HG03521 (cell line): Measurements from ENCODE around the gene IGSF23.
"Not testable (repeated sequence)": the region's sequence is repeated elsewhere in the genome, so short reads cannot be mapped to it uniquely, and the experiment has no call there.

Source experiments
- ATAC-seq: cut with Tn5 transposase; IDR thresholded peaks from one replicate; pipeline ENCODE4 v1.9.1; 2021; ENCODE audit warnings: mild to moderate bottlenecking, moderate library complexity; ENCODE audit not compliant: unreplicated experiment

Gene IGSF23

DNA sequence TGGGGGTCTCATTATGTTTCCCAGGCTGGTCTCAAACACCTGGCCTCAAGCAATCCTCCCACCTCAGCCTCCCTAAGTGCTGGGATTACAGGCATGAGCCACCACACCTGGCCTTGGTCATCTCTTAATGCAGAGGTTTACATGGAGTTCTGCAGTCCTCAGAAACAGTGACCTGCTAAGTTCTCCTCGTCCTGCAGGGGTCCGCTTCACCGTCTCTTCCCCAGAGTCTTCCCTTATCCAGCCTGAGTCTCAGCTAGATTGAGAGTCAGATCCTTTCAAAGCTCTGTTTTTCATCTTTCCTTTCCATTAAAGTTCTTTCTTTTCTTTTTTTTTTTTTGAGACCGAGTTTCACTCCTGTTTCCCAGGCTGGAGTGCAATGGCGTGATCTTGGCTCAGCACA is 2.9 kb upstream of the IGSF23 start:
- ATAC-seq, result not testable (repeated sequence)

DNA sequence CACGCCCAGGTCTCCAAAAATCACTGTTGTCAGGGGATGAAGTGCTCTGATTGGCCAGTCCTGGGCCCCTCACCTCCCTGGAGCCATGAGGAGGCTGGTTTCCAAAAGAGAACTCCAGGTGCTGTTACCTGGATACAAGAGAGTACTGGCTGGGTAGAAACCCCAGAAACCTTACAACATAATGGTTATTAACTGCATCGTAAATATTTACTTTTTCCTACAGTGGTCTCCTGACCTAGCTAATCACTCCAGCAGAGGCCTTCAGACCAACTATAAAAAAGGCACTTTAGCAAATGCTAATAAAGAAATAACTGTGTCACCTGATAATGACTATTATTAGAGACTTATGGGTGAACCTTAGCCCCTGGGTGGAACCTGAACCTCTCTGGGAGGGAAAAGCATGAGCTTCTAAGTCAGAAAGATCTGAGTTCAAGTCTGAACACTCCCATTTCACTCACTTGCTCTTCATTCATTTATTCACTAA is 1.5 kb upstream of the IGSF23 start:
- no peak for ATAC-seq

DNA sequence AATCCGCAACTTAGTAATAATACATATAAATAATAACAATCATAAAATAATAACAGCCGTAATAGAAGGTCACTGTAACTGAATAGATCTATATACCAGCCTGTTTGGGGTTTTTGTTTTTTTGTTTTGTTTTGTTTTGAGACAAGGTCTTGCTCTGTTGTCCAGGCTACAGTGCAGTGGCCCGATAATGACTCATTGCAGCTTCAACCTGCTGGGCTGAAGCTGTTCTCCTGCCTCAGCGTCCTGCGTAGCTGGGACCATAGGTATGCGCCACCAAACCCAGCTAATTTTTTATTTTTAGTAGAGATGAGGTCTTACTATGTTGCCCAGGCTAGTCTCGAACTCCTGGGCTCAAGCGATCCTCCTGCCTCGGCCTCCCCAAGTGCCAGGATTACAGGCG is 950 bp downstream of the IGSF23 start:
- ATAC-seq, result no peak

DNA sequence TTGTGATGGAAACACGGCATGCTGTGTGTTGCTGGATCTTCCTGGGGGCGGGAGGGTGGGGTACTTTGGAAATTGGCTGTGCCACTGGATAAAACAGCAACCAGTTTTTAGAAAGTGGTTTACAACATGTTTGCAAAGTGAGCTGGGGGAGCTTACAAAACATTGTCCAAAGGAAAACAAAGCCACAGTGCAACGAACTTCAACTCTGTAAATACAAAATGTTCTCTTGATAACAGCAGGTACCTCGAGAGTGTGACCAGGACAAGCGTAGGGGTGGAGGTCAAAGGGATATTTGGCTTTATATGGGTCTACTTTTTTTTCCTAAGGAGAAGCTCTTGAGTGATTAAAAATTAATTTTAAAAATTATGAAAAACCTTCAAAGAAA is 2.5 kb downstream of the IGSF23 start:
- no peak for ATAC-seq

DNA sequence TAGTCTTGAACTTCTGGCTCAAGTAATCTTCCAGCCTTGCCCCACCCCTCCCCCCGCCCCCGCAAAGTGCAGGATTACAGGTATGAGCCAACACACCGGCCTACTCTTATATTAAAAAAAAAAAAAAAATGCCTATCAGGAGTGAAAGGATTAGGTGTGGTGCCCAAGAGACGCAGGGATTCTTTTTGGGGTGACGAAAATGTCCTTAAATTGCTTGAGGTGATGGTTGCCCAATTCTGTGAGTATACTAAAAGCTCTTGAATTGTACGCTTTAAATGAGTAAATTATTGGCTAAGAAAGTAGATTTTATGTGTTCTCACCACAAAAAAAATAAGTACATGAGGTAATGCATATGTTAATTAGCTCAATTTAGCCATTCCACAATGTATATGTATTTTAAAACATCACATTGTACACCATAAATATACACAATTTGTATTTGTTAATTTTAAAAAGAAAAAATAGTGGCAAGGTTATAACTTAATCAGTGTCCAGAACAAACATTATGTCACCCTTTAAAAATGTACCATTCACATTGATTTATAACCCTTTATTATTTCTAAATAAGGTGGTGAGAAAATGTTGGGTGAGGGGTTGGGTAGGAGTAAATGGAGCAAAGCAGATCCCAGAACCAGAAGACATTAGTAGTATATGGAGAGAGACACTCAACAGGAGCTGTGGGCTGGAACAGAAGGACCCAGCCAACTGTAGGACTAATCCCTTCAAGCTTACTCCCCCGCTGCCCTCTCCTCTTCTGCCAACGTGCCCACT is 3.9 kb downstream of the IGSF23 start:
- ATAC-seq, result no peak

DNA sequence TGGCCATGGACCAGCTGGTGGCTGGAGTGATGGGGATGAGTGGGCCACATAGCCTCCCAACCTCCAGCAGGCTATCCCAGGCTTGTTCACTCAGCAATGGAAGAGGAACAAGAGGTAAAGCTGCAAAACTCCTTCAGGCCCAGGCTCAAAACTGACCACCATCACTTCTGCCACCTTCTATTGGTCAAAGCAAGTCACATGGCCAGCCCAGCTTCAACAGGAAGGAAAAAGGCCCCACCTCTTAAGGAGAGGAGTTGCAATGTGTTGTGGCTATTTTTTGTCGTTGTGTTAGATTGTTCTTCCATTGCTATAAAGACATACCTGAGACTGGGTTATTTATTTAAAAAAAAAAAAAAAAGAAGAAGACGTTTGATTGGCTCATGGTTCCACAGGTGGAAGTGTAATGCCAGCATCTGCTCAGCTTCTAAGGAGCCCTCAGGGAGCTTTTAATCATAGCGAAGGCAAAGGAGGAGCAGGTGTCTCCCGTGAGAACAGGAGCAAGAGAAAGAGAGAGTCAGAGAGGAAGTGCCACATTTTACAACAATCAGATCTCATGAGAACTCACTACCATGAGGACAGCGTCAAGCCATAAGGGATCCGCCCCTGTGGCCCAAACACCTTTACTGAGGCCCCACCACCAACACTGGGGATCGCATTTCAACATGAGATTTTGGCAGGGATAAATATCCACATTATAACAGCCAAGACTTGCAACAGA is 5.4 kb downstream of the IGSF23 start:
- ATAC-seq, result no peak

DNA sequence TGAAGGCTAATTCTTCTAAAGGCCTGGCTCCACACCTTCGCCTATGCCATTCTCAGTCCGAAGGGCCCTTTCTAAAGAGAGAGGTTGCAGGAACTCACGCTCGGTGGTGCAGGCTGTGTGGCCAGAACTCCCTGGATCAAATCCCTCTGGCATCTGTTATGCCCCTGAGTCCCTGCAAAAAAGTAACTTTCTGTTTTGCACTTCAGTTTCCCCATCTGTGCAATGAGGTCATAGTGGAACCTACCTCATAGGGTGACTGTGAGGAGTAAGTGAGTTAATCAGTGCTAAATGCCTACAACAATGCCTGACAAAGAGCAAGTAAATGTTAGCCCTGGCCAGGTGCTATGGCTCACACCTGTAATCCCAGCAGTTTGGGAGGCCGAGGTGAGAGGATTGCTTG is 7.3 kb downstream of the IGSF23 start:
- ATAC-seq, result no peak

DNA sequence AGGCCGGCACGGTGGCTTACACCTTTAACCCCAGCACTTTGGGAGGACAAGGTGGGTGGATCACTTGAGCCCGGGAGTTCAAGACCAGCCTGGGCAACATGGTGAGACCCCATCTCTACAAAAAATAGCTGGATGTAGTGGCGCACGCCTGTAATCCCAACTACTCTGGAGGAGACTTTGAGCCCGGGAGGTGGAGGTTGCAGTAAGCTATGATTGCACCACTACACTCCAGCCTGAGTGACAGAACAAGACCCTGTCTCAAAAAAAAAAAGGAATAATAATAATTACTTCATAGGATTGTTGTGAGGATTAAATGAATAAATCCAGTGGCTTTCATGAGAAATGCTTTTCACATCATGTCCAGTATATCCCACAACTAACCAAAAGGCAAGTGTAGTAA is 8.0 kb downstream of the IGSF23 start:
- no peak for ATAC-seq

DNA sequence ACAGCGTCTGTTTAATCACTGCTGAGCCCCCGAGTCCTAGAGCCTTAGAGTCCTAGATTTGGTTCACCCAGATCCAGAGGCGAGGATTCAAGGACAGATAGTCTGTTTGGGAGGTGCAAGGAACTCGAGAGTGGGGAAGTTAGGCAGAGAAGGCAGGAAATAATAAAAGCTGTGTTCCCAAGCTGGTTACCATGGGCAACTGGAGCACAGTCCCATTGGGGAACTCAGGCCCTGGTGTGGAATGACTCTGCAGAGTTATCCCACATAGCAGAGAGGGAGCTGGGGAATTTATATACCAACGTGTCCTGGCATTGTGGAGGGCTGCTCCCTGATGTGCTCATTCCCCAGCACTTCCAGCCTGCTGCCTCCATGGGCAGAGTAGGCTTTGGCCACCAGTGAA is 9.7 kb downstream of the IGSF23 start:
- no peak for ATAC-seq

DNA sequence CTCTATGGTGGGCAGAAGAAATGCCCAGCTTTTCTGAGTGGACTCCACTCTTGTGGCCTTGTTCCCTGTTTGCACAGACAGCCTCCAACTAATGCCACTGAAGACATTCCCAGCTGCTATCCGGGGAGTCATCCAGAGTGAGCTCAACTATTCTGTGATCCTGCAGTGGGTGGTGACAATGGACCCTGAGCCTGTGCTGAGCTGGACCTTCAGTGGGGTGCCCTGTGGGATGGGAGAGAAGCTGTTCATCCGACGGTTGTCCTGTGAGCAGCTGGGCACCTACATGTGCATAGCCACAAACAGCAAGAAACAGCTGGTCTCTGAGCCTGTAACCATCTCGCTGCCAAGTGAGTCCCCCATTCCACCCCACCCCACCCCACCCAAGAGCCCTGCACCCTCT is 10.3 kb downstream of the IGSF23 start:
- ATAC-seq, result no peak

DNA sequence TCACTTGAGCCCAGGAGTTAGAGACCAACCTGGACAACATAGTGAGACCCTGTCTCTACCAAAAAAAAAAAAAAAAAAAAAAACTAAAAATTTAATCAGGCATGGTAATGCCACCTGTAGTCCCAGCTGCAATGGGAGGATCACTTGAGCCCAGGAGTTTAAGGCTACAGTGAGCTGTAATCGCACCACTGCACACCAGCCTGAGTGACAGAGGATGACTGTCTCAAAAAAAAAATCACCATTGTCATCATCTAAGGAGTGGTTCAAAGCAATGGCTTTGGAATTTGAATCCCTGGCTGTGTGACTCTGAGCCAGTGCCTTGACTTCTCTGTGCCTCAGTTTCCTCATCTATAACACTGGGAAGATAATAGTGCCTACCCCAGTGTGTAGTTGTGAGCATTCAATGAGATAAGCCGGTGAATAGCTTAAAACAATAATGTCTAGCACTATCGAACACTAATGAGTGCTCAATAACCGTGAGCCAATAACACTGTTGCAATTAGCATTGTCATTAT is 11.5 kb downstream of the IGSF23 start:
- no peak for ATAC-seq

DNA sequence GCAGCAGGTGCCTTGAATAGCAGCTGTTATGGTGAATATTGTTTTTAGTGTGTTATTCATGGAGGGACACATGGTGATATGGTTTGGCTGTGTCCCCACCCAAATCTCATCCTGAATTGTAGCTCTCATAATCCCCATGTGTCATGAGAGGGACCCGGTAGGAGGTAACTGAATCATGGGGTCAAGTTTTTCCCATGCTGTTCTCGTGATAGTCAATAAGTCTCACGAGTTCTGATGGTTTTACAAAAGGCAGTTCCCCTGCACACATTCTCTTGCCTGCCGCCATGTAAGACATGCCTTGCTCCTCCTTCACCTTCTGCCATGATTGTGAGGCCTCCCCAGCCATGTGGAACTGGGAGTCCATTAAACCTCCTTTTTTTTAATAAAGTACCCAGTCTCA is 12.3 kb downstream of the IGSF23 start:
- not testable (repeated sequence) for ATAC-seq

DNA sequence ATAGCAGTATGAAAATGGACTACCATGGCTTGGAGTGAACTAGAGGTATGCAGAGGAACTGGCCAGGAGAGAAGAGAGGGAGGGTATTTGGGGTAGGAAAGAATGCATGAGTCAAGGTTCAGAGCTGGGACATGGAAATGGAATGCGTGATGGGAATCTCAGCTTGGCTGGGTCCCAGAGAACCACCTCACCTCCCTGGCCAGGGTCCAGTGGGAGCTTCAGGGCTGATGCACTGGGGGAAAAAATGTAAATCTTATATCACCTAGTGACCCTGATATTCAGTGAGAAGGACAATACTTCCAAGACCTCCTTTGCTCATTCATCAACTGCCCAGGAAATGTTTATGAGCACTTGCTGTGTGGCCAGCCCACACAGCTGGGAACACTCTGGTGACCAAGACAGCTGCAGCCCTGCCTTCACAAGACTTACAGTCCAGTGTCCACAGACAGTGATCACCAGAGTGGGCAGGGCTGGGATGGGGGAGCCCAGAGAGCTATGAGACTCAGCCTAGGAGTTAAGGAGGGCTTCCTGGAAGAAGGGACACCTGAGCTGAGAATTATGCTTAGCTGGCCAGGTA is 12.8 kb downstream of the IGSF23 start:
- ATAC-seq, result no peak

DNA sequence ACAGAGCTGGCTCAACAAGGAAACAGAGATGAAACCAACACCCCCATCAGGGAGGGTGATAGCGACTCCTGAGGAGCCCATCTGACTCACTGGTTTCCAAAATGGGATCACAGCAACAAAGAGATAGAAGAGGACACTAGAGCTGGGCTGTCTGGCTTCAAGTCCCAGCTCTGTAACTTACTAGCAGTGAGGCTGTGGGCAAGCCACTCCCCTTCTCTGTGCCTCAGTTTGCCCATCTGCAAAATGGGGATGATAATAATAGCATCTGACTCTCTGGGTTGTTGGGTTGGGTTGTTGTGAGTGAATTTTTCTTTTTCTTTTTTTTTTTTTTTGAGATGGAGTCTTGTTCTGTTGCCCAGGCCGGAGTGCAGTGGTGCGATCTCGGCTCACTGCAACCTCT is 14.3 kb downstream of the IGSF23 start:
- ATAC-seq, result no peak

DNA sequence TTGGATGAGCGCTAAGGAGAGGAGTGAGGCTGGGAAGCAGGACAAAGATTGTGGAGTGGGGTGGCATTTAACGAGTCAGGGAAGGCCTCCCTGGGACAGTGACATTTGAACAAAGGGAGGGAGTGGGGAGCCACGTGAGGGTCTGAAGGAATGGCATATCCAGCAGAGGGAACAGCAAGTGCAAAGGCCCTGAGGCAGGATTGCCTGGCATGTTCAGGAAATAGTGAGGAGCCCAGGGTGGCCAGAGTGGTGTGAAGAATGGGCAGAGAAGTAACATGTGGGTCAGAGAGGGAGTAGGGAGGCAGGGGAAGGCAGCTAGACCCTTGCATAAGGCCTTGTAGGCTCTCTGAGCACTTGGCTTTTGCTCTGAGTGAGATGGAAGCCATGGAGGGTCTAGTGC is 15.4 kb downstream of the IGSF23 start:
- no peak for ATAC-seq

DNA sequence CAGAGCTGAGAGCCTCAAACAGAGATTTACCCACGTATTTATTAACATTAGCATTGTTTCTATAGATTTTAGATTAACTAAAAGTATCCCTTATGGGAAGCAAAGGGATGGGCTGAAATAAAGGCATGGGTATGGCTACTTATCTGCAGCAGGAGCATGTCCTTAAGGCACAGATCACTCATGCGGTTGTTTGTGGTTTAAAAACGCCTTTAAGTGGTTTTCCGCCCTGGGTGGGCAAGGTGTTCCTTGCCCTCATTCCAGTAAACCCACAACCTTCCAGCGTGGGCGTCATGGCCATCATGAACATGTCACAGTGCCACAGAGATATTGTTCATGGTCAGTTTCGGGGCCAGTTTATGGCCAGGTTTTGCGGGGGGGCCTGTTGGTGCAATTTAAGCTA is 18.2 kb downstream of the IGSF23 start:
- ATAC-seq, result not testable (repeated sequence)

DNA sequence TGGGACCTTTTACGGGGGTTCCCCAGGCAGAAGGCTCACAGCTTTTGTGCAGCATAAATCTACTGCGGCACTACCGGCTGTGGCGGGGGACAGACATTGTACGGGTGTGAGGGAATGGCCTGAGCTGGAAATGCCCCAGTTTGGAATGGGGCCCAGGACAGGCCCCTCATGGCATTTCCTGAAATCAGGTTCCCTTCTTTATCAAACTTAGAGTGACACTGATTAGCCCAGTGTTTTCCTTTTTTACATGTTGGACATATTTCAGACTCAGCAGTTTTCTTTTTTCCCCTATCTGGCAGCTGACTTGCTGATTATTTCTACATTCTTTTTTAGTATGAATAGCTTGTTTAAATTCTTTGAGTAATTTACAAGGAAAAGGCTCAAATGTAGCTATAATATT is 20.7 kb downstream of the IGSF23 start:
- ATAC-seq, result not testable (repeated sequence)

DNA sequence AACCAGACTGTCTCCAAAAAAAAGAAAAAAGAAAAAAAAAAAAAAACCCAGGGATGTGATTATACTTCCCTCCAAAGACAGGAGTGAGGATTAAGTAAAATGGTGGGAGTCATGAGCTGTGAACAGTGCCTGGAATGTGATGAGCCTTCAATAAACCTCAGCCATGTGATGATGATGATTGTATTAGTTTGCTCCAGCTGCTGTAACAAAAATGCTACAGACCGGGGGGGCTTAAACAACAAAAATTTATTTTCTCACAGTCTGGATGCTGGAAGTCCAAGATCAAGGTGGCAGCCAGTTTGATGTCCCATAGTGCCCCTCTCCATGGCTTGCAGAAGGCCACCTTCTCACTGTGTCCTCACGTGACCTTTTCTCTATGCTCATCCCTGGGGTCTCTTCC is 21.4 kb downstream of the IGSF23 start:
- ATAC-seq, result no peak

DNA sequence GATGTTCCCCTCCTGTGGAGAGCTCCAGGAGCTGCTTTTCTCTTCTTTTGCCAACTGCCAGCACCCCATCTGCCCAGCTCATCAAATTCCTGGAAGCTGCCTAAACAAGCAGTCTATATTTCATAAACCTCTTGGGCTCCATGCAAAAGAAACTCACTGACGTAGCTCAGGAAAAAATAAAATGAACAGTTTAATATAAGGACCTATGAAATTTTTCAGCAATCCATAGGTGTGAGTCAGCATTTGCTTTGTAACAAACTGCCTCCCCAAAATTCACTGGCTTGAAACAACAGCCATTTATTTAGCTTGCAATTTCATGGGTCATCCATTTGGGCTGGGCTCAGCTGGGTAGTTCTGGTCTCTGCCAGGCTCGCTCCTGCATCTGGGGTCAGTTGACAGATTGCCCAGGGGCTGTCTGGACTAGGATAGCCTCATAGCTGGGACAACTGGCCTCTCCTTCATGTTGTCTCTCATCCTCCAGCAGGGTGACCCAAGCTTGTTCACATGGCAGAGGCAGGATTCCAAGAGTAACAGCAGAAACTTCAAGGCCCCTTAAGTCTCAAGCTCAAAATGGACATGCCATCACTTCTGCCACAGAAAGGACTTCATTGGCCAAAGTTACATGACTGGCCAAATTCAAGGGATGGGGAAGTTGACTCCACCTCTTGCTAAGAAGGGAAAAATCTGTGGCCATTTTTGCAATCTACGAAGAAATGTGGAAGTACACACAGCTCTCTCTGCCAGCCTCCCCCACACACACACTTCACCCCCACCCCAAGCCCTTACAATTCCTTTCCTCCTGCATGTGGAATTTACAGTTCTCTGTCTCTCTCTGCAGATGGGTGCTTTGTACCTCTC is 22.4 kb downstream of the IGSF23 start:
- no peak for ATAC-seq

DNA sequence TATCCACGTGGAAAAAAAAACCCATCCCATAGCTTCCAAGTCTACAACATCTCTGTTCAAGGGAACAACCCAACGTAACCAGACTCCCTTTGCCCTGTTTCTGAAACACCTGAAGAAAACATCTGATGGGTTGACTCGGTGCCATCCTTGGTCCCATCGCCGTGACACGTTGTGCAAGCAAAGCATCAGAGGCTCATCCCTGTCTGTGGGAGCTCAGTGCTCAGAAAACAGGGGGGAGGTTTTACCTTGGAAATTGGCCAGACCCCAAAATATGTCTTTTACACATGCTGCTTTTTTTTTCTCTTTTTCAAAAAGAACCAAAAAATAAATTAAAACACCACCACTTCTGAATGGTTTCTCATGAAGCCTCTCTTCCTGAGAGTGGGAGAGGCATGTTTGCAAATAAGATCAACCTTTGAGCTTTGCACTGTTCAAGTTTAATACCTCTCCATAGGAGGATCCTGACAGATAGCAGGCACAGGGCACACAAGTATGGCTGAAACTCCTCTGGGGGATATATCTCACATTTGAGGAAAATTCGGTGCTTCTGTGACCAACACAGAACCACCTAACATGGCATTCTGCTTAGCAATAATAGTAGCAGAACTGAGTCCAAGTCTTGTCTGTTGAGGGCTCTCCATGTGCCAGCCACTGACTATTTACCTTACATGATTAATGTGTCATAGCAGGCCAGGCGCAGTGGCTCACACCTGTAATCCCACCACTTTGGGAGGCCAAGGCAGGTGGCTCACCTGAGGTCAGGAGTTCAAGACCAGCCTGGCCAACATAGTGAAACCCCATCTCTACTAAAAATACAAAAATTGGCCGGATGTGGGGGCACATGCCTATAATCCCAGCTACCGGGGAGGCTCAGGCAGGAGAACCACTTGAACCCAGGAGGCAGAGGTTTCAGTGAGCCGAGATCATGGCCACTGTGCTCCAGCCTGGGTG is 23.4 kb downstream of the IGSF23 start:
- ATAC-seq, result no peak
